DND-41 (cell line): Measurements from ENCODE around the gene SMARCC2.

Source experiments
- EZH2 ChIP-seq: IDR thresholded peaks from 3 replicates; pipeline ENCODE4 v1.6.1; 2012; ENCODE audit warnings: borderline replicate concordance, low read depth, mild to moderate bottlenecking, moderate library complexity, low read length, inconsistent platforms; ENCODE audit not compliant: severe bottlenecking
- TF ChIP-seq, protein P1 (sequence below): IDR thresholded peaks from 2 replicates; pipeline ENCODE4 v1.5.1; 2012; ENCODE audit warnings: borderline replicate concordance, low read length, moderate library complexity, mild to moderate bottlenecking; ENCODE audit not compliant: poor library complexity, severe bottlenecking; ENCODE audit errors: extremely low read depth

DNA sequence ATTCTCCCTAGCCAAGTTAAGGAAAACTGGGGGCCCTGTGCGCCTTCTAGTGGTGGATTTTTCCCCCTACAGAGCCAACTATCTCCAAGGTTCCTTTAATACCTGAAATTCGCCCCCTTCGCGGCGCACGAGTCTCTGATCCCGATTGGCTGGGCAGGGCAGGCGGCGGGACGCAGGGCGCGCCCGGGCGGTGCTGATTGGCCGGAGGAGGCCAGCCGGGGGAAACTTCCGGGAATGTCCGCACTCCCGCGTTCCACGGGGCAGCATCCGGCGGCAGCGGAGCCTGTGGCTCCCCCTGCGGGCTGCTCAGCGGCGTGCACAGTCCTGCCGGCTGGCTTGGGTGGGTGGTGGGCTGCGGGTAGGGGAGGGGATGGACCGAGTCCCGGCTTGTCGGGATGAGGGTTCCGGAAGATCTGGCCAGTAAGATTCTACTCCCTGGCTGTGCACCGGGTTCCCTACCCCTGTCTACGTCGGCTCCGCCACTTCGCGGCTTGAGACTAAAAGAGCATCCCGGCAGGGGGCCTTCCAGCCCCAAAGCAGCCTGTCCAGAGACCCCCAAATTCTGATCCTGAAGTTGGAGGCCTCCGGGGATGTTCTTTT is 34.9 kb upstream of the SMARCC2 start, which contains the start of gene NABP2:
- TF ChIP-seq, protein P1, sequence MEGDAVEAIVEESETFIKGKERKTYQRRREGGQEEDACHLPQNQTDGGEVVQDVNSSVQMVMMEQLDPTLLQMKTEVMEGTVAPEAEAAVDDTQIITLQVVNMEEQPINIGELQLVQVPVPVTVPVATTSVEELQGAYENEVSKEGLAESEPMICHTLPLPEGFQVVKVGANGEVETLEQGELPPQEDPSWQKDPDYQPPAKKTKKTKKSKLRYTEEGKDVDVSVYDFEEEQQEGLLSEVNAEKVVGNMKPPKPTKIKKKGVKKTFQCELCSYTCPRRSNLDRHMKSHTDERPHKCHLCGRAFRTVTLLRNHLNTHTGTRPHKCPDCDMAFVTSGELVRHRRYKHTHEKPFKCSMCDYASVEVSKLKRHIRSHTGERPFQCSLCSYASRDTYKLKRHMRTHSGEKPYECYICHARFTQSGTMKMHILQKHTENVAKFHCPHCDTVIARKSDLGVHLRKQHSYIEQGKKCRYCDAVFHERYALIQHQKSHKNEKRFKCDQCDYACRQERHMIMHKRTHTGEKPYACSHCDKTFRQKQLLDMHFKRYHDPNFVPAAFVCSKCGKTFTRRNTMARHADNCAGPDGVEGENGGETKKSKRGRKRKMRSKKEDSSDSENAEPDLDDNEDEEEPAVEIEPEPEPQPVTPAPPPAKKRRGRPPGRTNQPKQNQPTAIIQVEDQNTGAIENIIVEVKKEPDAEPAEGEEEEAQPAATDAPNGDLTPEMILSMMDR, result peak; percentile 80
- TF ChIP-seq EZH2, result no peak
